Measurements from ENCODE around the gene EXOSC2. TPM values are rescaled to one million over a fixed set of nuclear protein-coding genes. Genes with fewer than 3 reads are reported as not detected.

EXOSC2 gene
- total and polyA plus RNA-seq, 2 of the 13 experiments (the other 11 are each of a cell fraction or from before 2014, with no cell fraction given) = 27.5 to 63.8 TPM

- TF ChIP-seq, protein P1, sequence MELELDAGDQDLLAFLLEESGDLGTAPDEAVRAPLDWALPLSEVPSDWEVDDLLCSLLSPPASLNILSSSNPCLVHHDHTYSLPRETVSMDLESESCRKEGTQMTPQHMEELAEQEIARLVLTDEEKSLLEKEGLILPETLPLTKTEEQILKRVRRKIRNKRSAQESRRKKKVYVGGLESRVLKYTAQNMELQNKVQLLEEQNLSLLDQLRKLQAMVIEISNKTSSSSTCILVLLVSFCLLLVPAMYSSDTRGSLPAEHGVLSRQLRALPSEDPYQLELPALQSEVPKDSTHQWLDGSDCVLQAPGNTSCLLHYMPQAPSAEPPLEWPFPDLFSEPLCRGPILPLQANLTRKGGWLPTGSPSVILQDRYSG (CRISPR knock-in tag; IDR thresholded peaks at IDR 0.05) = no peak
- TF ChIP-seq GABPB1 (CRISPR knock-in tag; IDR thresholded peaks at IDR 0.05) = peak; percentile 88
- no peak for TF ChIP-seq HBP1 (CRISPR knock-in tag; IDR thresholded peaks at IDR 0.05; ENCODE audit: low read depth)
- peak; percentile 87 for TF ChIP-seq RBFOX2 (IDR thresholded peaks at IDR 0.05; ENCODE audit: low read depth, low read length)
- no peak for TF ChIP-seq BCL6 (CRISPR knock-in tag; IDR thresholded peaks at IDR 0.05)
- TF ChIP-seq RCOR2 (CRISPR knock-in tag; IDR thresholded peaks at IDR 0.05) = no peak
- peak; percentile 52 for TF ChIP-seq AGO1 (IDR thresholded peaks at IDR 0.05; ENCODE audit: low read depth, low read length, poor library complexity, severe bottlenecking)
- TF ChIP-seq ZNF33A (CRISPR knock-in tag; IDR thresholded peaks at IDR 0.05; ENCODE audit: borderline replicate concordance) = no peak
- 0 out of 2 replicates have a peak, but pooled peaks have one; percentile 15 for TF ChIP-seq ZNF441 (CRISPR knock-in tag; IDR thresholded peaks at IDR 0.05; ENCODE audit: borderline replicate concordance)
- no peak for TF ChIP-seq ZNF878 (CRISPR knock-in tag; IDR thresholded peaks at IDR 0.05)
- TF ChIP-seq NFE2L1 (CRISPR knock-in tag; IDR thresholded peaks at IDR 0.05; ENCODE audit: borderline replicate concordance) = no peak
- TF ChIP-seq NCOA2 (CRISPR knock-in tag; IDR thresholded peaks at IDR 0.05) = peak; percentile 42
- TF ChIP-seq SNRNP70 (IDR thresholded peaks at IDR 0.05; ENCODE audit: low read depth, low read length) = no peak
- TF ChIP-seq ISL2 (CRISPR knock-in tag; IDR thresholded peaks at IDR 0.05) = no peak
- TF ChIP-seq ZNF569 (CRISPR knock-in tag; IDR thresholded peaks at IDR 0.05; ENCODE audit: borderline replicate concordance) = no peak
- TF ChIP-seq TEAD3 (CRISPR knock-in tag; optimal IDR thresholded peaks at IDR 0.05; ENCODE audit: borderline replicate concordance) = peak; percentile 10
- no peak for TF ChIP-seq TARDBP (CRISPR knock-in tag; IDR thresholded peaks at IDR 0.05)
- TF ChIP-seq ZNF678 (CRISPR knock-in tag; IDR thresholded peaks at IDR 0.05) = no peak
- no peak; the same call in 1 of the 2 replicates for TF ChIP-seq ZSCAN25 (CRISPR knock-in tag; IDR thresholded peaks at IDR 0.05)
- peak; percentile 13; the same call in 1 of the 2 replicates for TF ChIP-seq YEATS4 (CRISPR knock-in tag; IDR thresholded peaks at IDR 0.05; ENCODE audit: borderline replicate concordance)
- TF ChIP-seq PCBP2 (optimal IDR thresholded peaks at IDR 0.05; ENCODE audit: low read depth, low read length, poor library complexity, severe bottlenecking) = no peak
- peak; percentile 26; the same call in 1 of the 2 replicates for TF ChIP-seq MEF2D (CRISPR knock-in tag; IDR thresholded peaks at IDR 0.05)
- TF ChIP-seq ZNF768 (CRISPR knock-in tag; IDR thresholded peaks at IDR 0.05) = no peak
- peak; percentile 71 for TF ChIP-seq KMT2B (CRISPR knock-in tag; IDR thresholded peaks at IDR 0.05)
- TF ChIP-seq ZNF350 (CRISPR knock-in tag; IDR thresholded peaks at IDR 0.05; ENCODE audit: borderline replicate concordance, low read depth) = peak; percentile 51
- 0 out of 2 replicates have a peak, but pooled peaks have one; percentile 16 for TF ChIP-seq ZNF121 (CRISPR knock-in tag; IDR thresholded peaks at IDR 0.05)
- TF ChIP-seq ZFP82 (CRISPR knock-in tag; IDR thresholded peaks at IDR 0.05; ENCODE audit: borderline replicate concordance) = no peak
Observed at GRCh38 chr9:130712564-130713285, 19.1 kb downstream of the EXOSC2 start (continued).
